AG04450 (cell line): ENCODE results near the gene ZNF385A. TPM values are rescaled to one million over a fixed set of nuclear protein-coding genes. Genes with fewer than 3 reads are reported as not detected.

Experiments used
- CTCF ChIA-PET: fragments of 300-600, 350-600 bp; formaldehyde crosslinking; extraction: SDS; loops from one replicate; lab custom pipeline; 2022; ENCODE audit warnings: antibody characterized with exemption, inconsistent platforms; lab: Charles Lee
- POLR2A ChIA-PET: fragments of 350-600 bp; formaldehyde crosslinking; extraction: SDS; loops from one replicate; lab custom pipeline; 2021; ENCODE audit warnings: antibody characterized with exemption, inconsistent platforms; lab: Yijun Ruan, JAX
- DNase-seq: peaks from one replicate; pipeline ENCODE4 v3.0.0-alpha.2; 2011; ENCODE audit warnings: low read depth, low spot score
- H3K27ac ChIP-seq: one replicate; pipeline ENCODE4 v1.5.1; 2012; ENCODE audit warnings: low read depth, low read length, control low read depth
- H3K27me3 ChIP-seq: one replicate; pipeline ENCODE4 v1.6.0; 2012; ENCODE audit warnings: low read length; ENCODE audit not compliant: control insufficient read depth, insufficient read depth
- H3K4me3 ChIP-seq: 2 replicates; pipeline ENCODE4 v1.5.1; 2011; ENCODE audit warnings: mild to moderate bottlenecking, low read depth, low read length, control low read depth
- H3K9me3 ChIP-seq: 2 replicates; pipeline ENCODE4 v1.5.1; 2012; ENCODE audit warnings: low read length; ENCODE audit not compliant: control insufficient read depth, insufficient read depth
- polyA plus RNA-seq: library from polyadenylated mRNA; depleted of rRNA; stranded (reverse); fragments of >200 nt; gene quantifications from 2 replicates; pipeline ENCODE4 v1.2.3, GENCODE V29; 2011
- TF ChIP-seq, protein P1 (sequence below): IDR thresholded peaks from 2 replicates; pipeline ENCODE4 v1.5.1; 2011; ENCODE audit warnings: low read depth, low read length, control low read depth, inconsistent platforms

ZNF385A gene
- polyA plus RNA-seq, 1 experiment: 1.5 TPM

DNA sequence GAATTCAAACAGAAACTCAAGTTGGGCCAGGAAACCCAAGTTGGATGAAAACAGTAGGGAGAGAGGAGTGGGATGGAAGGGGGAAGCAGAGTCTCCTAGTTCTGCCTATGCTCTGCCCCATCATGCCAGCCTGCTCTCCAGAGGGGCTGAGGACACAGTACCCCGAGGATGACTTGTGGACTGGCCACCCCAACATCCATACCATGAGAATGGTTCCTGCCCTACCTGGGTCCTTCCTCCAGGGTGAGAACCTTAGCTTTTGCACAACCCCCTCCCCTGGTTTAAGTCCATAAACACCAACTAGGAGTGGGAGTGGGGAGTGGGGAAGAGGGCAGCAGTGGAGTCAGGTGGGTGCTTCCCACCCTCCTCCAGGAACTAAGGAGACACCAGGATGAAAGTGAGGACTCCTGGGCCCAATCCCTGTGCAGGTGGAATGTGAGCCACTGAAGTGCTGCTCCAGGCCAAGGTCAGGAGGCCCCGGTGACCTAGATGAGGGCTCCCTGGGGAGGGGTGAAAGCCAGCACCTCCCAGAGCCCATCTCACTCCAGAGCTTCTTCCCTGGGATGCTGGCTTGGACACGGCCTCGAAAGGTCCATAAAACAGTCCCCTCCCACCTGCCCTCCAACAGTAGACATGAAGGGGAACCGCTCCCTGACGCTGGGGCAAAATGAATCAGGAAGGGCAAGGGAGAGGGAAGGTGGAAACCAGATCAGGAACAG is 6.6 kb downstream of the ZNF385A start:
- H3K4me3 ChIP-seq: no peak overlapping the region; the same call in 1 of the 2 replicates
- no peaks in the 10 kb centered on the region for H3K27me3 ChIP-seq
- H3K9me3 ChIP-seq: no peaks in the 10 kb centered on the region
- TF ChIP-seq, protein P1, sequence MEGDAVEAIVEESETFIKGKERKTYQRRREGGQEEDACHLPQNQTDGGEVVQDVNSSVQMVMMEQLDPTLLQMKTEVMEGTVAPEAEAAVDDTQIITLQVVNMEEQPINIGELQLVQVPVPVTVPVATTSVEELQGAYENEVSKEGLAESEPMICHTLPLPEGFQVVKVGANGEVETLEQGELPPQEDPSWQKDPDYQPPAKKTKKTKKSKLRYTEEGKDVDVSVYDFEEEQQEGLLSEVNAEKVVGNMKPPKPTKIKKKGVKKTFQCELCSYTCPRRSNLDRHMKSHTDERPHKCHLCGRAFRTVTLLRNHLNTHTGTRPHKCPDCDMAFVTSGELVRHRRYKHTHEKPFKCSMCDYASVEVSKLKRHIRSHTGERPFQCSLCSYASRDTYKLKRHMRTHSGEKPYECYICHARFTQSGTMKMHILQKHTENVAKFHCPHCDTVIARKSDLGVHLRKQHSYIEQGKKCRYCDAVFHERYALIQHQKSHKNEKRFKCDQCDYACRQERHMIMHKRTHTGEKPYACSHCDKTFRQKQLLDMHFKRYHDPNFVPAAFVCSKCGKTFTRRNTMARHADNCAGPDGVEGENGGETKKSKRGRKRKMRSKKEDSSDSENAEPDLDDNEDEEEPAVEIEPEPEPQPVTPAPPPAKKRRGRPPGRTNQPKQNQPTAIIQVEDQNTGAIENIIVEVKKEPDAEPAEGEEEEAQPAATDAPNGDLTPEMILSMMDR: no peak
- DNase-seq: no peak
- no peak overlapping the region for H3K27ac ChIP-seq
- CTCF ChIA-PET: interaction anchor here (0.5 to 11.6 kb wide), 14 partner anchors 7 to 177 kb away, joined by 5 to 212 read pairs (median 25); partner anchors contain the start of gene ITGA5
- POLR2A ChIA-PET: no interaction called here

DNA sequence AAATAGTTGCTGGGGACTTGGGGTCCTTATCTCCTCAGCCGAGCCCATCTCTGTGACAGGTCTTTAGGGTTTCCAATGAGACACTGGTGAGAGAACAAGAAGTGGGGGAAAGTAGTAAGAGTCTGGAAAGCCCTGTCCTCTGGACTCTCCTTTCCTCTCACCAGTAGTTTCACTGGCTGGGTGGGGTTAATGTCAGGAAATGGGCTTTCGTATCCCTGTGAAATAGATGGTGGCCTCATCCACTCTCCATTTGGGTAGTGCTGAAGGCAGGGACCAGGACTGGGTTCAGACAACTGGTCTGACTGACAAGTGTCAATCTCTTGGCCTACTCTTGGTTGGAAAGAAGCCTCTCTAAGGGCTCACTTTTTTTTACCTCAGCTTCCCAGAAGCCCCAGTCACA is 7.5 kb downstream of the ZNF385A start:
- DNase-seq: no peak
- TF ChIP-seq, protein P1: no peak
- Histone ChIP-seq H3K4me3 (no peak overlapping the region), H3K9me3 (no peaks in the 10 kb centered on the region), H3K27me3 (no peaks in the 10 kb centered on the region), H3K27ac (no peak overlapping the region)
- POLR2A ChIA-PET: no interaction called here
- CTCF ChIA-PET: interaction anchor here (1.2 to 11.6 kb wide), 2 partner anchors 9 to 23 kb away, joined by 5 to 212 read pairs; no protein-coding TSS in a partner anchor

DNA sequence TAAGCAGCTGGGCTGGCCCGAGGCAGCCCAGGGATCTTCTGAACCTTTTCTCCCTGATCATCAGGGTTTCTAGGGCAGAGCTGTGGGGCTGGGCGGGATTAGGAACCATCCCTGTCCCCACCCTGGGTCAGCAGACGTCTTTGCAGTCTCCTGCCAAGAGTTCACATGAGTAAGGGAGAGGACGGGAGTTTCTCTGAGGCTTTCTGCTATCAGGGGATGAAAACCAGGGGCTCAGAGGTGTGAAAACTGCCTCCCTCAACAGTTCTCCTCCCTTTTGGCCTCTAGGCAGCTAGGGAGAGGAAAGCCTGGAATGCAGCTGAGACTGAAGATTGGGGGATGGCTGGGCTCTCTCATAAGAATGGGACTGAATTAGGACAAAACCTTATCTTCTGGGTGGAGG is 7.9 kb downstream of the ZNF385A start:
- H3K27ac ChIP-seq: no peak overlapping the region
- no peaks in the 10 kb centered on the region for H3K9me3 ChIP-seq
- ChIA-PET CTCF (interaction anchor here (1.2 to 1.3 kb wide), 2 partner anchors 8 to 125 kb away, joined by 4 to 5 read pairs; no protein-coding TSS in a partner anchor), POLR2A (no interaction called here)
- no peak overlapping the region for H3K4me3 ChIP-seq
- DNase-seq: no peak
- TF ChIP-seq, protein P1: no peak
- no peaks in the 10 kb centered on the region for H3K27me3 ChIP-seq

DNA sequence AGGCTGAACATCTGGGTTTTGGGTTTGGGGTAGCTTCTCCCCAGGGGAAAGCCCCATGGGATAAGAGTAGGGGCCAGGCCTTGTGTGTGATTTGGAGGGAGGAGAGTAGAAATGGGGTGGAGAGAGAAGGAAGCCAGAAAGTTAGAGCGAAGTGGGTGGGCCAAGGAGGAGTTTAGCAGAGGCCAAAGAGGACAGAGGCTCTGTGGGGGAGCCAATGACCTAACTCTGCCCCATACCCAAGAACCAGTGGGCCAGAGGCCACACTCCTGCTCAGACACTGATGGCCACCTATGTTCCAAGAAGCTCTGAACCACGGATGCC is 9.3 kb downstream of the ZNF385A start:
- TF ChIP-seq, protein P1: no peak
- no peak overlapping the region for H3K27ac ChIP-seq
- CTCF ChIA-PET: interaction anchor here (1.0 to 1.6 kb wide), 3 partner anchors 29 to 161 kb away, joined by 3 to 4 read pairs (median 4); no protein-coding TSS in a partner anchor
- H3K27me3 ChIP-seq: no peaks in the 10 kb centered on the region
- POLR2A ChIA-PET: no interaction called here
- H3K4me3 ChIP-seq: no peak overlapping the region
- no peak for DNase-seq
- no peaks in the 10 kb centered on the region for H3K9me3 ChIP-seq

DNA sequence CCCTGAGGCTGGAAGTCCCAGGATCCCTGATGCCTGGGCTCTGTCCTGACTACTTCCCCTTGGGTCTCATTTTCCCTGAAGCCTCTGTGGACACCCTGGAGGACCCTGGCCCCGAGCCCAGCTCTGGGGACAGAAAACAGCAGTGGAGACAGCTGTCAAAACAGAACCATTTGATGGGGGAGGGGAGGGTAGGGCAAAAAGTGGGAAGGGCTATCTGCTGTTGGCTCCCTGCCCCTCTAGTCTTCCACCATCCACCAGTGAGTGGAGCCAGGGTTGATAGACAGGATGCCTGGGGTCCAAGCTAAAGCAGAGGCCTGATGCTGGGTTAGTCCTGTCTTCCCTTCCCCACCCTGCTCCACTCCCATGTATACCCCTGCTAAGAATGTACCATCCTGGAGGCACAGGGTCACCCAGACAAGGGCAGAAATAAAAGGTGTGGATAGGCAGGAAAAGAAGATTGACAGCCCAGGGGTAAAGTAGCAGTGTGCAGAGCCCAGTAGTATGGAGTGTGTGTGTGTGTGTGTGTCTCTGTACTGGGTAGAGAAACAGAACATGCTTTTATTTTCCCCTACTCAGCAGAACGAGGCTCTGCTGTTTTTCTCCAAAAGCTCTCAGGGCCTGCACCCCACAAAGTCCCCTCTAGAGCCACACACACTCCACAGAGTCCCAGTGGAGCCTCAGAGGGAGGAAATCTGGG is 9.8 kb downstream of the ZNF385A start:
- H3K4me3 ChIP-seq: no peak overlapping the region
- TF ChIP-seq, protein P1: no peak
- ChIA-PET CTCF (interaction anchor here (1.0 to 1.6 kb wide), 2 partner anchors 29 to 160 kb away, joined by 3 to 4 read pairs; no protein-coding TSS in a partner anchor), POLR2A (no interaction called here)
- DNase-seq: no peak
- H3K9me3 ChIP-seq: no peaks in the 10 kb centered on the region
- H3K27ac ChIP-seq: no peak overlapping the region
- H3K27me3 ChIP-seq: no peaks in the 10 kb centered on the region
